Measurements from ENCODE around the gene TP53INP2. TPM values are rescaled to one million over a fixed set of nuclear protein-coding genes. Genes with fewer than 3 reads are reported as not detected.

The TP53INP2 gene
- total and polyA plus RNA-seq, 2 of the 8 experiments (the other 6 are each of a cell fraction or from before 2014, with no cell fraction given): 2.4 to 4.8 TPM

GRCh38 chr20:34706302-34706875, 2.2 kb downstream of the TP53INP2 start (continued):
- no peak for TF ChIP-seq SP1 (IDR thresholded peaks at IDR 0.05; ENCODE audit: low read depth, low read length)
